Naive B cell (primary cell): ENCODE results near the gene PNPO. TPM values are rescaled to one million over a fixed set of nuclear protein-coding genes. Genes with fewer than 3 reads are reported as not detected.
"Not testable (repeated sequence)": the region's sequence is repeated elsewhere in the genome, so short reads cannot be mapped to it uniquely, and the experiment has no call there.

Experiments
- ATAC-seq, 2 donors: fragments of 150-1000 bp; cut with Tn5 transposase; 2 replicates each; pipeline ENCODE4 v1.10.0; 2021; ENCODE audit warnings: low read depth in 2 of 2, mild to moderate bottlenecking in 2 of 2, moderate library complexity in 2 of 2
- DNase-seq: peaks from one replicate; pipeline ENCODE4 v3.0.0; 2022
- H3K27ac Mint-ChIP-seq, 6 donors: one replicate each; pipeline ENCODE4 v1.8.0; 2020 to 2022; ENCODE audit warnings: mild to moderate bottlenecking in 6 of 6, mixed read lengths in 6 of 6, moderate library complexity in 5 of 6, inconsistent platforms in 2 of 6
- H3K27me3 Mint-ChIP-seq, 3 donors: one replicate each; pipeline ENCODE4 v1.8.0; 2021 to 2022; ENCODE audit warnings: mixed read lengths in 3 of 3, mild to moderate bottlenecking in 1 of 3
- H3K36me3 Mint-ChIP-seq, 2 donors: one replicate each; pipeline ENCODE4 v1.8.0; 2020 to 2022; ENCODE audit warnings: mixed read lengths in 2 of 2, inconsistent platforms in 1 of 2, mild to moderate bottlenecking in 1 of 2
- H3K4me1 Mint-ChIP-seq, 3 donors: one replicate each; pipeline ENCODE4 v1.8.0; 2020 to 2022; ENCODE audit warnings: mixed read lengths in 3 of 3, inconsistent platforms in 1 of 3, mild to moderate bottlenecking in 1 of 3, moderate library complexity in 1 of 3
- H3K4me3 Mint-ChIP-seq, 8 donors: one replicate each; pipeline ENCODE4 v1.8.0; 2020 to 2022; ENCODE audit warnings: mild to moderate bottlenecking in 8 of 8, mixed read lengths in 8 of 8, moderate library complexity in 8 of 8, inconsistent platforms in 2 of 8
- H3K9me3 Mint-ChIP-seq, 7 donors: one replicate each; pipeline ENCODE4 v1.8.0; 2020 to 2022; ENCODE audit warnings: mixed read lengths in 7 of 7, mild to moderate bottlenecking in 5 of 7, inconsistent platforms in 2 of 7, moderate library complexity in 1 of 7
- polyA plus RNA-seq, 6 donors: library from polyadenylated mRNA; unstranded; fragments of 300-500 nt; fragmentation: Illumina TruSeq; gene quantifications; one replicate each; pipeline ENCODE4 v1.2.3, GENCODE V29; 2021; ENCODE audit warnings: low read depth in 6 of 6

Gene PNPO
- polyA plus RNA-seq, 6 donors from 2014 or later: 8.3 to 22.0 (median 15.8) TPM

GRCh38 chr17:47980541-47980940 is 39.2 kb downstream of the PNPO start:
- DNase-seq (no peak), ATAC-seq (no peak)
- peaks cover 11 to 15% of the 10 kb centered on the region in 2 donors for H3K36me3 Mint-ChIP-seq
- H3K4me1 Mint-ChIP-seq: peaks cover 0 to 10% (median 4%) of the 10 kb centered on the region in 3 donors
- H3K4me3 Mint-ChIP-seq: no peak overlapping the region
- H3K27ac Mint-ChIP-seq: no peak overlapping the region
- no peaks in the 10 kb centered on the region for H3K27me3 Mint-ChIP-seq
- no peaks in the 10 kb centered on the region for H3K9me3 Mint-ChIP-seq

GRCh38 chr17:47981462-47981861 is 40.1 kb downstream of the PNPO start:
- Mint-ChIP-seq H3K4me1 (peaks cover 0 to 7% (median 5%) of the 10 kb centered on the region in 3 donors), H3K27me3 (no peaks in the 10 kb centered on the region), H3K4me3 (no peak overlapping the region), H3K27ac (no peak overlapping the region), H3K9me3 (no peaks in the 10 kb centered on the region), H3K36me3 (peaks cover 8 to 10% of the 10 kb centered on the region in 2 donors)
- DNase-seq: no peak
- no peak for ATAC-seq

- H3K4me3 Mint-ChIP-seq: no peak overlapping the region
- H3K36me3 Mint-ChIP-seq: peaks cover 8 to 10% of the 10 kb centered on the region in 2 donors
- no peaks in the 10 kb centered on the region for H3K27me3 Mint-ChIP-seq
- DNase-seq (no peak), ATAC-seq (no peak)
- H3K9me3 Mint-ChIP-seq: no peaks in the 10 kb centered on the region
- H3K4me1 Mint-ChIP-seq: peaks cover 0 to 7% (median 6%) of the 10 kb centered on the region in 3 donors
- H3K27ac Mint-ChIP-seq: no peak overlapping the region
Observed at GRCh38 chr17:47982091-47982617, 40.8 kb downstream of the PNPO start.

GRCh38 chr17:47982645-47983390 is 41.4 kb downstream of the PNPO start:
- H3K4me3 Mint-ChIP-seq: no peak overlapping the region

GRCh38 chr17:47983492-47984223 is 42.3 kb downstream of the PNPO start:
- Mint-ChIP-seq H3K9me3 (no peaks in the 10 kb centered on the region), H3K27me3 (no peaks in the 10 kb centered on the region), H3K27ac (peak overlapping the region in 3 of 6 donors; percentile 51 to 87 (median 74)), H3K4me1 (peaks cover 0 to 7% (median 2%) of the 10 kb centered on the region in 3 donors), H3K36me3 (peaks cover 8 to 10% of the 10 kb centered on the region in 2 donors), H3K4me3 (no peak overlapping the region)
- no peak for DNase-seq
- no peak for ATAC-seq

More at GRCh38 chr17:47982645-47983390, 41.4 kb downstream of the PNPO start:
- H3K4me1 Mint-ChIP-seq: peaks cover 0 to 7% (median 6%) of the 10 kb centered on the region in 3 donors
- H3K9me3 Mint-ChIP-seq: no peaks in the 10 kb centered on the region
- H3K27me3 Mint-ChIP-seq: no peaks in the 10 kb centered on the region
- DNase-seq: no peak
- ATAC-seq: no peak
- no peak overlapping the region for H3K27ac Mint-ChIP-seq
- H3K36me3 Mint-ChIP-seq: peaks cover 8 to 10% of the 10 kb centered on the region in 2 donors

- Mint-ChIP-seq H3K4me3 (no peak overlapping the region), H3K27ac (peak overlapping the region in 1 of 6 donors; percentile 70), H3K27me3 (no peaks in the 10 kb centered on the region), H3K36me3 (no peaks in the 10 kb centered on the region), H3K4me1 (peaks cover 0 to 3% (median 2%) of the 10 kb centered on the region in 3 donors), H3K9me3 (no peaks in the 10 kb centered on the region)
- no peak for DNase-seq
- ATAC-seq: no peak
Observed at GRCh38 chr17:47986520-47986919, 45.1 kb downstream of the PNPO start.

GRCh38 chr17:47987240-47987835 is 46.0 kb downstream of the PNPO start:
- H3K27me3 Mint-ChIP-seq: no peaks in the 10 kb centered on the region
- H3K9me3 Mint-ChIP-seq: no peaks in the 10 kb centered on the region
- H3K4me3 Mint-ChIP-seq: no peak overlapping the region
- H3K4me1 Mint-ChIP-seq: peaks cover 0 to 3% (median 2%) of the 10 kb centered on the region in 3 donors
- no peak overlapping the region for H3K27ac Mint-ChIP-seq
- no peaks in the 10 kb centered on the region for H3K36me3 Mint-ChIP-seq
- DNase-seq (no peak), ATAC-seq (no peak)

GRCh38 chr17:47988445-47988844 is 47.1 kb downstream of the PNPO start:
- not testable (repeated sequence) for ATAC-seq, H3K27ac Mint-ChIP-seq, H3K4me3 Mint-ChIP-seq, DNase-seq, H3K9me3 Mint-ChIP-seq, H3K4me1 Mint-ChIP-seq, H3K36me3 Mint-ChIP-seq
- peaks cover 0 to 11% (median 6%) of the 10 kb centered on the region in 3 donors for H3K27me3 Mint-ChIP-seq

- H3K27ac Mint-ChIP-seq: peak overlapping the region in 1 of 6 donors; percentile 1
- ATAC-seq: no peak
- H3K4me1 Mint-ChIP-seq: peaks cover 0 to 3% (median 2%) of the 10 kb centered on the region in 3 donors
- H3K4me3 Mint-ChIP-seq: no peak overlapping the region
- H3K27me3 Mint-ChIP-seq: peaks cover 0 to 17% (median 7%) of the 10 kb centered on the region in 3 donors
- no peak for DNase-seq
- H3K36me3 Mint-ChIP-seq: no peaks in the 10 kb centered on the region
- no peaks in the 10 kb centered on the region for H3K9me3 Mint-ChIP-seq
Observed at GRCh38 chr17:47989159-47989558, 47.8 kb downstream of the PNPO start.

GRCh38 chr17:47989700-47990099 is 48.3 kb downstream of the PNPO start:
- Mint-ChIP-seq H3K27ac (no peak overlapping the region), H3K27me3 (peaks cover 0 to 22% (median 13%) of the 10 kb centered on the region in 3 donors), H3K4me1 (peaks cover 0 to 3% (median 2%) of the 10 kb centered on the region in 3 donors), H3K4me3 (peak overlapping the region in 1 of 8 donors; percentile 15), H3K36me3 (no peaks in the 10 kb centered on the region), H3K9me3 (no peaks in the 10 kb centered on the region)
- DNase-seq: no peak
- no peak for ATAC-seq

GRCh38 chr17:47990962-47991731 is 49.8 kb downstream of the PNPO start:
- Mint-ChIP-seq H3K9me3 (no peaks in the 10 kb centered on the region), H3K36me3 (no peaks in the 10 kb centered on the region), H3K27ac (peak overlapping the region in 1 of 6 donors; percentile 42), H3K4me3 (no peak overlapping the region), H3K27me3 (peaks cover 0 to 24% (median 19%) of the 10 kb centered on the region in 3 donors), H3K4me1 (peaks cover 0 to 2% (median 0%) of the 10 kb centered on the region in 3 donors)
- DNase-seq (no peak), ATAC-seq (no peak)

GRCh38 chr17:47992216-47992615 is 50.8 kb downstream of the PNPO start:
- Mint-ChIP-seq H3K27ac (peak overlapping the region in 1 of 6 donors; percentile 59), H3K4me1 (no peaks in the 10 kb centered on the region), H3K4me3 (no peak overlapping the region), H3K9me3 (no peaks in the 10 kb centered on the region), H3K27me3 (peaks cover 5 to 30% (median 24%) of the 10 kb centered on the region in 3 donors), H3K36me3 (no peaks in the 10 kb centered on the region)
- DNase-seq (no peak), ATAC-seq (no peak)
